Measurements from ENCODE around the gene ITSN1. TPM values are rescaled to one million over a fixed set of nuclear protein-coding genes. Genes with fewer than 3 reads are reported as not detected.

The ITSN1 gene
- total RNA-seq, 4 donors from 2014 or later: 37.0 to 123 (median 61.1) TPM

DNA sequence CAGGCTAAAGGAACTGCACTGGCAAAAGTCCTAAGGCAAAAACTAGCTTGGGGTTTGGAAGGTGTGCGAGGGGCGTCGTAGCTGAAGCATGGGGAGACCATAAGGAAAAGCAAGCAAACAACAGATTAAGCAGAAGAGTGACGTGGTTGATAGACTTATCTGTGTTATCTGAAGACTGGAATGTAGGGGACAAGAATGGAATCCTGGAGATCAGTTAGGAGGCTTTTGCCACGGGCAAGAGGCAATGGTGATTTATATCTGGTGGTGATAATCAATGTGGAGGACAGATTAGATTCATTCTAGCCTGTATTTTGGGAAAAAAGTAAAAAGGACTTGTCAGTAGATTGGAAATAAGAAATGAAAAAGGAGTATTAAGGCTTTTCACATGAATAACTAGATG, 97.4 kb downstream of the ITSN1 start:
- Histone ChIP-seq H3K9me3 (no peaks in the 10 kb centered on the region), H3K4me3 (no peak overlapping the region), H3K36me3 (peaks cover 0 to 11% (median 0%) of the 10 kb centered on the region in 4 donors), H3K27me3 (no peaks in the 10 kb centered on the region), H3K4me1 (no peaks in the 10 kb centered on the region), H3K27ac (no peak overlapping the region)
- intact Hi-C loops (cut with DNase I; ENCODE audit: low total_unique reads) (no loop called here), in situ Hi-C loops (cut with MboI; ENCODE audit: low pct_ligation_motif_present in 1 of 4, low pct_unique_long_range_greater_than_20kb in 1 of 4, low sequenced_read_pairs in 3 of 4) (no loop called here)
- DNase-seq: no peak
- no peak for TF ChIP-seq EP300 (IDR thresholded peaks at IDR 0.05; ENCODE audit: low read depth)
- TF ChIP-seq CTCF (IDR thresholded peaks at IDR 0.05): no peak
- no peak for TF ChIP-seq POLR2AphosphoS5 (IDR thresholded peaks at IDR 0.05)
- TF ChIP-seq POLR2A (IDR thresholded peaks at IDR 0.05): no peak
- WGBS, 2 donors (ENCODE audit: low coverage in 1 of 2): 84 to 92% methylated on average over 4 to 5 of the region's 5 CpGs

- 95 to 100% methylated on average over 2 of the region's 2 CpGs for WGBS, 2 donors (ENCODE audit: low coverage in 1 of 2)
- H3K36me3 ChIP-seq: peaks cover 0 to 17% (median 0%) of the 10 kb centered on the region in 4 donors
- H3K9me3 ChIP-seq: peaks cover 14 to 15% of the 10 kb centered on the region in 2 donors
- H3K4me3 ChIP-seq: no peak overlapping the region
- TF ChIP-seq EP300 (IDR thresholded peaks at IDR 0.05; ENCODE audit: low read depth) (no peak), POLR2A (IDR thresholded peaks at IDR 0.05) (no peak), CTCF (IDR thresholded peaks at IDR 0.05) (no peak), POLR2AphosphoS5 (IDR thresholded peaks at IDR 0.05) (no peak)
- DNase-seq: no peak
- intact Hi-C loops (cut with DNase I; ENCODE audit: low total_unique reads): no loop called here
- H3K4me1 ChIP-seq: no peaks in the 10 kb centered on the region
- in situ Hi-C loops (cut with MboI; ENCODE audit: low pct_ligation_motif_present in 1 of 4, low pct_unique_long_range_greater_than_20kb in 1 of 4, low sequenced_read_pairs in 3 of 4): no loop called here
- H3K27ac ChIP-seq: no peak overlapping the region
- no peaks in the 10 kb centered on the region for H3K27me3 ChIP-seq
Measured at GRCh38 chr21:33747420-33747819, 105.1 kb downstream of the ITSN1 start.

- no peak for TF ChIP-seq POLR2A (IDR thresholded peaks at IDR 0.05)
- no peak for TF ChIP-seq CTCF (IDR thresholded peaks at IDR 0.05)
- no peak for TF ChIP-seq POLR2AphosphoS5 (IDR thresholded peaks at IDR 0.05)
- no peak for TF ChIP-seq EP300 (IDR thresholded peaks at IDR 0.05; ENCODE audit: low read depth)
- H3K4me1 ChIP-seq: no peaks in the 10 kb centered on the region
- no peak overlapping the region for H3K4me3 ChIP-seq
- 98 to 100% methylated on average over 3 of the region's 3 CpGs for WGBS, 2 donors (ENCODE audit: low coverage in 1 of 2)
- intact Hi-C loops (cut with DNase I; ENCODE audit: low total_unique reads): no loop called here
- peaks cover 14 to 15% of the 10 kb centered on the region in 2 donors for H3K9me3 ChIP-seq
- no peak overlapping the region for H3K27ac ChIP-seq
- in situ Hi-C loops (cut with MboI; ENCODE audit: low pct_ligation_motif_present in 1 of 4, low pct_unique_long_range_greater_than_20kb in 1 of 4, low sequenced_read_pairs in 3 of 4): no loop called here
- H3K27me3 ChIP-seq: no peaks in the 10 kb centered on the region
- peaks cover 0 to 22% (median 0%) of the 10 kb centered on the region in 4 donors for H3K36me3 ChIP-seq
- DNase-seq: no peak
Measured at GRCh38 chr21:33748903-33749302, 106.6 kb downstream of the ITSN1 start.

DNA sequence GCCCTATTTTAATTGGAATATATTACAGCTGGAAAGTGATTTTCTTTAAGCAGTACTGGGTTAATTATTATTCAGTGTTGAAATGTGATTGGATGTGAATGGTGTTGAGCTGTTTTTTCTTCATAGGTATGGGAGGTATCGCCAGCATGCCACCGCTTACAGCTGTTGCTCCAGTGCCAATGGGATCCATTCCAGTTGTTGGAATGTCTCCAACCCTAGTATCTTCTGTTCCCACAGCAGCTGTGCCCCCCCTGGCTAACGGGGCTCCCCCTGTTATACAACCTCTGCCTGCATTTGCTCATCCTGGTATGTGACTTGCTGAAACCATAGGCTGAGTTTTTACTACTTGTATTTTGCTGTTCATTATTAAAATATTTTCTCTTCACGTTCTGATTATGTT, 107.7 kb downstream of the ITSN1 start:
- no peak overlapping the region for H3K4me3 ChIP-seq
- intact Hi-C loops (cut with DNase I; ENCODE audit: low total_unique reads): no loop called here

More for the DNA sequence above, 107.7 kb downstream of the ITSN1 start:
- H3K4me1 ChIP-seq: no peaks in the 10 kb centered on the region
- in situ Hi-C loops (cut with MboI; ENCODE audit: low pct_ligation_motif_present in 1 of 4, low pct_unique_long_range_greater_than_20kb in 1 of 4, low sequenced_read_pairs in 3 of 4): no loop called here
- TF ChIP-seq EP300 (IDR thresholded peaks at IDR 0.05; ENCODE audit: low read depth): no peak
- TF ChIP-seq CTCF (IDR thresholded peaks at IDR 0.05): no peak
- TF ChIP-seq POLR2AphosphoS5 (IDR thresholded peaks at IDR 0.05): no peak
- no peak for TF ChIP-seq POLR2A (IDR thresholded peaks at IDR 0.05)
- H3K9me3 ChIP-seq: peaks cover 14 to 15% of the 10 kb centered on the region in 2 donors
- DNase-seq: no peak
- H3K36me3 ChIP-seq: peaks cover 0 to 22% (median 0%) of the 10 kb centered on the region in 4 donors
- WGBS, 2 donors (ENCODE audit: low coverage in 1 of 2): 49 to 67% methylated on average over 2 to 4 of the region's 4 CpGs
- H3K27ac ChIP-seq: no peak overlapping the region
- no peaks in the 10 kb centered on the region for H3K27me3 ChIP-seq
